Smooth muscle cell (in vitro differentiated cells): ENCODE measurements around the gene TMEM151A. TPM values are rescaled to one million over a fixed set of nuclear protein-coding genes. Genes with fewer than 3 reads are reported as not detected.
"Not testable (repeated sequence)": the region's sequence is repeated elsewhere in the genome, so short reads cannot be mapped to it uniquely, and the experiment has no call there.

Experiments
- DNase-seq: peaks from one replicate; lab custom pipeline; 2025; ENCODE audit not compliant: unreplicated experiment; lab: John Stamatoyannopoulos, UW
- H2AFZ ChIP-seq: fragments of 200-600 bp; sonication (generic); 2 replicates; pipeline ENCODE4 v1.6.0; 2016; ENCODE audit warnings: antibody characterized with exemption, low read depth, mild to moderate bottlenecking
- H3F3A ChIP-seq: fragments of 200-600 bp; sonication (generic); 2 replicates; pipeline ENCODE4 v1.6.0; 2017; ENCODE audit warnings: antibody characterized with exemption, low read depth
- H3K27ac ChIP-seq: fragments of 200-600 bp; sonication (generic); 2 replicates; pipeline ENCODE4 v1.5.1; 2016; ENCODE audit warnings: low read depth, mild to moderate bottlenecking
- H3K27me3 ChIP-seq: fragments of 200-600 bp; sonication (generic); 2 replicates; pipeline ENCODE4 v1.6.1; 2016; ENCODE audit warnings: low read depth, mild to moderate bottlenecking
- H3K36me3 ChIP-seq: fragments of 200-600 bp; sonication (generic); 2 replicates; pipeline ENCODE4 v1.5.1; 2016; ENCODE audit warnings: low read depth
- H3K4me1 ChIP-seq: fragments of 200-600 bp; sonication (generic); 2 replicates; pipeline ENCODE4 v1.5.1; 2016; ENCODE audit warnings: low read depth
- H3K4me2 ChIP-seq: fragments of 200-600 bp; sonication (generic); 2 replicates; pipeline ENCODE4 v1.6.0; 2016; ENCODE audit warnings: mild to moderate bottlenecking
- H3K4me3 ChIP-seq: fragments of 200-600 bp; sonication (generic); 2 replicates; pipeline ENCODE4 v1.5.1; 2016; ENCODE audit warnings: mild to moderate bottlenecking
- H3K79me2 ChIP-seq: fragments of 200-600 bp; sonication (generic); 2 replicates; pipeline ENCODE4 v1.6.0; 2016; ENCODE audit warnings: low read depth, mild to moderate bottlenecking
- H3K9ac ChIP-seq: fragments of 200-600 bp; sonication (generic); 2 replicates; pipeline ENCODE4 v1.6.0; 2016; ENCODE audit warnings: low read depth
- H3K9me3 ChIP-seq: fragments of 200-600 bp; sonication (generic); replicated peaks from 2 replicates; pipeline ENCODE4 v1.5.1; 2016; ENCODE audit warnings: low read depth
- H4K20me1 ChIP-seq: fragments of 200-600 bp; sonication (generic); 2 replicates; pipeline ENCODE4 v1.6.0; 2016; ENCODE audit warnings: low read depth
- WGBS: methylation state at CpG from one replicate; pipeline ENCODE4 v1.1.7; 2016; ENCODE audit warnings: low lambda C conversion rate; 5-methylcytosine and 5-hydroxymethylcytosine counted together
- polyA plus RNA-seq: library from polyadenylated mRNA; unstranded; fragments of >200 nt; fragmentation: Nextera tagmentation; extraction: Ambion mirVana; gene quantifications from 2 replicates; pipeline ENCODE4 v1.2.1, GENCODE V29; 2016
- total RNA-seq: library from RNA; depleted of rRNA; stranded (reverse); fragments of >200 nt; gene quantifications from 2 replicates; pipeline ENCODE4 v1.2.3, GENCODE V29; 2014
- TF ChIP-seq, protein P1 (sequence below): fragments of 200-600 bp; sonication (generic); IDR thresholded peaks from 2 replicates; pipeline ENCODE4 v1.5.1; 2017; ENCODE audit warnings: borderline replicate concordance, mild to moderate bottlenecking, antibody characterized with exemption; ENCODE audit not compliant: insufficient read depth, poor library complexity, severe bottlenecking

Gene TMEM151A
- total and polyA plus RNA-seq, 2 experiments from 2014 or later = 0.18 to 0.64 TPM

DNA sequence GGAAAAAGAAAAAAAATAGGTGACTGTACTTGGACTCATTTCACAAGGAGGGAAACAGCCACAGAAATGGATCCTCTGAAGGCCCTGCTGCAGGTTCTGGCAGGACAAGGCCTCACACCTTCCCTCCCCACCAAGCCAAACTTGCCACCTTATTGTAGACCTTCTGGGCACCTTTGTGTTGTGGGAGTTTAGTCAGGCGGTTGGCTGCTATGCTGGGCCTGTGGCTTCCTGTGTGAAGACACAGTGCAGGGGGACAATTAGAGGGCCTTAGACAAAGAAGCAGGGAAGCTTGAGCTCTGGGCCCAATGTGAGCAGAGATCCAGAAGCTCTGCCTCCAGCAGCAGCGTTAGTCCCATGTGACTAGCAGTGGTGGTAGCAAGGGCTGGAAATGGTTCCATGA lies 19.1 kb upstream of the TMEM151A start:
- H3K27ac ChIP-seq = no peak overlapping the region
- H3K27me3 ChIP-seq = no peaks in the 10 kb centered on the region
- H3K4me3 ChIP-seq = no peak overlapping the region
- 97% methylated on average over 2 of the region's 2 CpGs for WGBS
- no peak overlapping the region for H3K4me2 ChIP-seq
- no peak for DNase-seq
- H4K20me1 ChIP-seq = peaks cover 52% of the 10 kb centered on the region
- H3F3A ChIP-seq = peaks cover 6% of the 10 kb centered on the region
- no peak overlapping the region for H3K9ac ChIP-seq
- no peaks in the 10 kb centered on the region for H3K9me3 ChIP-seq
- TF ChIP-seq, protein P1, sequence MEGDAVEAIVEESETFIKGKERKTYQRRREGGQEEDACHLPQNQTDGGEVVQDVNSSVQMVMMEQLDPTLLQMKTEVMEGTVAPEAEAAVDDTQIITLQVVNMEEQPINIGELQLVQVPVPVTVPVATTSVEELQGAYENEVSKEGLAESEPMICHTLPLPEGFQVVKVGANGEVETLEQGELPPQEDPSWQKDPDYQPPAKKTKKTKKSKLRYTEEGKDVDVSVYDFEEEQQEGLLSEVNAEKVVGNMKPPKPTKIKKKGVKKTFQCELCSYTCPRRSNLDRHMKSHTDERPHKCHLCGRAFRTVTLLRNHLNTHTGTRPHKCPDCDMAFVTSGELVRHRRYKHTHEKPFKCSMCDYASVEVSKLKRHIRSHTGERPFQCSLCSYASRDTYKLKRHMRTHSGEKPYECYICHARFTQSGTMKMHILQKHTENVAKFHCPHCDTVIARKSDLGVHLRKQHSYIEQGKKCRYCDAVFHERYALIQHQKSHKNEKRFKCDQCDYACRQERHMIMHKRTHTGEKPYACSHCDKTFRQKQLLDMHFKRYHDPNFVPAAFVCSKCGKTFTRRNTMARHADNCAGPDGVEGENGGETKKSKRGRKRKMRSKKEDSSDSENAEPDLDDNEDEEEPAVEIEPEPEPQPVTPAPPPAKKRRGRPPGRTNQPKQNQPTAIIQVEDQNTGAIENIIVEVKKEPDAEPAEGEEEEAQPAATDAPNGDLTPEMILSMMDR = no peak
- H3K4me1 ChIP-seq = peaks cover 5% of the 10 kb centered on the region
- peaks cover 27% of the 10 kb centered on the region for H3K79me2 ChIP-seq
- H3K36me3 ChIP-seq = peaks cover 3% of the 10 kb centered on the region
- H2AFZ ChIP-seq = no peak overlapping the region

DNA sequence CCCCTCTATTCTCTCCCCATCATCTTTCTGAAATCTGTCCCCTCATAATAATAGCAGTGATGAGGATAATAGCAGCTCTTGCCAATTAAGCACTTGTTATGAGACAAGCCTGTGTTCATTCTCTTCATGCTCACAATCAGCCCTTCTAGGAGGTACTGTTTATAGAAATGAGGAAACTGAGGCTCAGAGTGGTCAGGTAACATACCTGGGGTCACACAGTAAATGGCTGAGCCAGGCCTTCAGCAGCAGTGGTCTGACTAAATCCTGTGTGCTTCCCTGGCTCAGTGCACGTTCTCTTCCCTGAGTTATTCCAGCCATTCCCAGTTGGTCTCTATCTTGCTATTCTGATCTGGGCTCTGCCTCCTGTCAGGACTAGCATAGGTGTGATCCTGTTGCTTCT lies 17.5 kb upstream of the TMEM151A start:
- no peaks in the 10 kb centered on the region for H3K27me3 ChIP-seq
- no peak overlapping the region for H3K4me2 ChIP-seq
- 85% methylated on average over 1 of the region's 1 CpG for WGBS
- no peak overlapping the region for H3K9ac ChIP-seq
- peaks cover 6% of the 10 kb centered on the region for H3F3A ChIP-seq
- H3K4me1 ChIP-seq = peaks cover 4% of the 10 kb centered on the region
- H3K36me3 ChIP-seq = peaks cover 3% of the 10 kb centered on the region
- H3K4me3 ChIP-seq = no peak overlapping the region
- peaks cover 52% of the 10 kb centered on the region for H4K20me1 ChIP-seq
- no peak overlapping the region for H3K27ac ChIP-seq
- DNase-seq = no peak
- TF ChIP-seq, protein P1 = no peak
- peaks cover 22% of the 10 kb centered on the region for H3K79me2 ChIP-seq
- no peaks in the 10 kb centered on the region for H3K9me3 ChIP-seq
- H2AFZ ChIP-seq = no peak overlapping the region

DNA sequence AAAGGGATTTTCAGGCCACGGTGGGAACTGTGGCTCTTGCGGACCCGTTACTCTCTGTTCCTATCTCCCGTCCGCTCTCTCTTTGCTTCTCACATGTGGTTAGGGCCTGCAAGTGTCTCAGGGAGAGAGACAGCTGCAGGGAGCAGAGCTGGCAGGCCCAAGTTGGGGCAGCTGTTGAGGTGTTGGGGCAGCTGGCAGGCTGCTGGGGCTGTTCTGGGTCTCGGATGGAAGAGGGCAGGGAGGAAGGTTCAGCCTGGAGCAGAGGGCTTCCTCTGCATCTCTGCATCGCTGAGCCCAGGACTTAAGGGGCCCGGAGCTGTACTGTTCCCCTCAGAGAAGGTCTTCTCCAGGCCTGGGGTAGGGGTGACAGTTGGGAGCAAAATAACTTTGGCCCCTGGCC lies 16.3 kb upstream of the TMEM151A start:
- peaks cover 10% of the 10 kb centered on the region for H3K79me2 ChIP-seq
- TF ChIP-seq, protein P1 = no peak
- H3K9me3 ChIP-seq = no peaks in the 10 kb centered on the region
- H3K4me2 ChIP-seq = no peak overlapping the region
- peaks cover 43% of the 10 kb centered on the region for H4K20me1 ChIP-seq
- no peak for DNase-seq
- H3K9ac ChIP-seq = no peak overlapping the region
- H3K4me1 ChIP-seq = no peaks in the 10 kb centered on the region
- peaks cover 3% of the 10 kb centered on the region for H3K36me3 ChIP-seq
- no peak overlapping the region for H3K4me3 ChIP-seq
- WGBS = 94% methylated on average over 8 of the region's 8 CpGs
- no peaks in the 10 kb centered on the region for H3K27me3 ChIP-seq
- H3K27ac ChIP-seq = no peak overlapping the region
- H2AFZ ChIP-seq = no peak overlapping the region
- H3F3A ChIP-seq = peaks cover 6% of the 10 kb centered on the region

DNA sequence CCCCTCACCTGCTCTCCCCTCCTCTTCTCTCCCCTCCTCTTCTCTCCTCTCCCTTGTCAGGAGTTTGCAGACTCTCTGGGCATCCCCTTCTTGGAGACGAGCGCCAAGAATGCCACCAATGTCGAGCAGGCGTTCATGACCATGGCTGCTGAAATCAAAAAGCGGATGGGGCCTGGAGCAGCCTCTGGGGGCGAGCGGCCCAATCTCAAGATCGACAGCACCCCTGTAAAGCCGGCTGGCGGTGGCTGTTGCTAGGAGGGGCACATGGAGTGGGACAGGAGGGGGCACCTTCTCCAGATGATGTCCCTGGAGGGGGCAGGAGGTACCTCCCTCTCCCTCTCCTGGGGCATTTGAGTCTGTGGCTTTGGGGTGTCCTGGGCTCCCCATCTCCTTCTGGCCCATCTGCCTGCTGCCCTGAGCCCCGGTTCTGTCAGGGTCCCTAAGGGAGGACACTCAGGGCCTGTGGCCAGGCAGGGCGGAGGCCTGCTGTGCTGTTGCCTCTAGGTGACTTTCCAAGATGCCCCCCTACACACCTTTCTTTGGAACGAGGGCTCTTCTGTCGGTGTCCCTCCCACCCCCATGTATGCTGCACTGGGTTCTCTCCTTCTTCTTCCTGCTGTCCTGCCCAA lies 15.6 kb upstream of the TMEM151A start:
- Histone ChIP-seq H3K27ac (no peak overlapping the region), H3K4me2 (no peak overlapping the region), H3K9me3 (no peaks in the 10 kb centered on the region), H4K20me1 (peaks cover 36% of the 10 kb centered on the region), H3K79me2 (peaks cover 5% of the 10 kb centered on the region), H3K4me1 (no peaks in the 10 kb centered on the region), H3K27me3 (no peaks in the 10 kb centered on the region), H3K4me3 (no peak overlapping the region), H3K9ac (no peak overlapping the region), H3K36me3 (peaks cover 3% of the 10 kb centered on the region), H3F3A (peaks cover 6% of the 10 kb centered on the region), H2AFZ (no peak overlapping the region)
- DNase-seq = no peak
- TF ChIP-seq, protein P1 = no peak
- WGBS = 96% methylated on average over 14 of the region's 14 CpGs

DNA sequence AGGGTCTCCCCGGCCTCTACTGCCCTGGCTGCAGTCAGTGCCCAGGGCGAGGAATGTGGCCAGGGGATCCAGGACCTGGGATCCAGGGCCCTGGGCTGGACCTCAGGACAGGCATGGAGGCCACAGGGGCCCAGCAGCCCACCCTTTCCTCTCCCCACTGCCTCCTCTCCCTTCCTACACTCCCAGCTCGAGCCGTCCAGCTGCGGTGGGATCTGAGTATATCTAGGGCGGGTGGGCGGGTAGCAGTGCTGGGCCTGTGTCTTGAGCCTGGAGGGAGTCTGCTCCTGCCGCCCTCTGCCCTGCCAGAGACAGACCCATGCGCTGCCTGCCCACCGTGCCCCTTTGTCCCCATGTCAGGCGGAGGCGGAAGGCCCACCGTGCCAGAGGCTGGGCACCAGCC lies 15.1 kb upstream of the TMEM151A start:
- not testable (repeated sequence) for H3K27ac ChIP-seq

DNA sequence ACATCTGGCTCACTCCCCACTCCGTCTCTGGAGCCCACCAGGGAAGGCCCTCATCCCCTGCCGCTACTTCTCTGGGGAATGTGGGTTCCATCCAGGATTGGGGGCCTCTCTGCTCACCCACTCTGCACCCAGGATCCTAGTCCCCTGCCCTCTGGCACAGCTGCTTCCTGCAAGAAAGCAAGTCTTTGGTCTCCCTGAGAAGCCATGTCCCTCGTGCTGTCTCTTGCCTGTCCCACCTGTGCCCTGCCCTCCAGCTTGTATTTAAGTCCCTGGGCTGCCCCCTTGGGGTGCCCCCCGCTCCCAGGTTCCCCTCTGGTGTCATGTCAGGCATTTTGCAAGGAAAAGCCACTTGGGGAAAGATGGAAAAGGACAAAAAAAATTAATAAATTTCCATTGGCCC lies 14.6 kb upstream of the TMEM151A start:
- H3K79me2 ChIP-seq, H3K27ac ChIP-seq, DNase-seq, H3K4me1 ChIP-seq, H3K9ac ChIP-seq, H2AFZ ChIP-seq, H3K4me2 ChIP-seq, H3K4me3 ChIP-seq, H3K9me3 ChIP-seq, H3K27me3 ChIP-seq, H3F3A ChIP-seq, H3K36me3 ChIP-seq: not testable (repeated sequence)
- H4K20me1 ChIP-seq = peaks cover 31% of the 10 kb centered on the region
- 78% methylated on average over 4 of the region's 4 CpGs for WGBS

More for the DNA sequence above, 15.1 kb upstream of the TMEM151A start:
- not testable (repeated sequence) for H3K36me3 ChIP-seq, H3K9ac ChIP-seq, H3K4me2 ChIP-seq, H3K4me1 ChIP-seq, H3F3A ChIP-seq, DNase-seq, H3K9me3 ChIP-seq, H3K4me3 ChIP-seq, H3K27me3 ChIP-seq, H2AFZ ChIP-seq, H3K79me2 ChIP-seq
- peaks cover 31% of the 10 kb centered on the region for H4K20me1 ChIP-seq
- WGBS = 79% methylated on average over 10 of the region's 13 CpGs
